SU-DHL-6 (cell line): ENCODE data around the gene TFRC.

Experiments used
- H2AFZ ChIP-seq: fragments of 200-600 bp; sonication (generic); 2 replicates; pipeline ENCODE4 v1.6.1; 2014; ENCODE audit warnings: low read depth, mild to moderate bottlenecking, moderate library complexity, mixed read lengths, antibody characterized with exemption, low read length; ENCODE audit not compliant: severe bottlenecking
- H3F3A ChIP-seq: fragments of 200-600 bp; shearing (Covaris generic); 2 replicates; pipeline ENCODE4 v1.6.0; 2016; ENCODE audit warnings: antibody characterized with exemption, mild to moderate bottlenecking; ENCODE audit not compliant: insufficient read depth
- H3K27ac ChIP-seq: fragments of 200-600 bp; sonication (generic); 2 replicates; pipeline ENCODE4 v1.5.1; 2016; ENCODE audit warnings: low read depth, mild to moderate bottlenecking, low read length, moderate library complexity, mixed read lengths
- H3K27me3 ChIP-seq: fragments of 200-600 bp; sonication (generic), shearing (Covaris generic); 2 replicates; pipeline ENCODE4 v1.6.0; 2014; ENCODE audit warnings: mild to moderate bottlenecking, low read length
- H3K36me3 ChIP-seq: fragments of 200-600 bp; sonication (generic); 2 replicates; pipeline ENCODE4 v1.6.1; 2014; ENCODE audit warnings: mild to moderate bottlenecking, low read length, mixed read lengths
- H3K4me2 ChIP-seq: fragments of 300-600, 200-600 bp; shearing (Covaris generic), sonication (generic); 2 replicates; pipeline ENCODE4 v1.6.0; 2014; ENCODE audit warnings: low read length, low read depth, mild to moderate bottlenecking; ENCODE audit not compliant: poor library complexity, severe bottlenecking
- H3K4me3 ChIP-seq: fragments of 200-600 bp; sonication (generic); 2 replicates; pipeline ENCODE4 v1.5.1; 2014; ENCODE audit warnings: antibody characterized with exemption, low read length, mild to moderate bottlenecking, mixed read lengths; ENCODE audit not compliant: insufficient read depth, poor library complexity, severe bottlenecking
- H3K79me2 ChIP-seq: fragments of 200-600 bp; sonication (generic); 2 replicates; pipeline ENCODE4 v1.6.1; 2014; ENCODE audit warnings: mild to moderate bottlenecking, low read length, moderate library complexity; ENCODE audit not compliant: insufficient read depth
- H3K9ac ChIP-seq: fragments of 200-600 bp; sonication (generic); 2 replicates; pipeline ENCODE4 v1.7.0; 2014; ENCODE audit warnings: mild to moderate bottlenecking, low read length
- H3K9me2 ChIP-seq: fragments of 200-600 bp; sonication (generic); replicated peaks from 2 replicates; pipeline ENCODE4 v1.6.1; 2014; ENCODE audit warnings: low read length; ENCODE audit not compliant: insufficient read depth
- H3K9me3 ChIP-seq: fragments of 200-600 bp; sonication (generic); 2 replicates; pipeline ENCODE4 v1.6.1; 2014; ENCODE audit warnings: low read length, mixed read lengths; ENCODE audit not compliant: insufficient read depth
- H4K20me1 ChIP-seq: fragments of 200-600 bp; sonication (generic); 2 replicates; pipeline ENCODE4 v1.6.1; 2014; ENCODE audit warnings: low read depth, mild to moderate bottlenecking, antibody characterized with exemption, low read length, moderate library complexity, mixed read lengths
- CTCF ChIP-seq: fragments of 200-600 bp; sonication (generic); IDR thresholded peaks from one replicate; pipeline ENCODE4 v1.5.1; 2017; ENCODE audit warnings: antibody characterized with exemption, mild to moderate bottlenecking, low read length, moderate library complexity; ENCODE audit not compliant: insufficient read depth, poor library complexity, severe bottlenecking
- EZH2phosphoT487 ChIP-seq: fragments of 200-600 bp; sonication (generic), shearing (Covaris generic); conservative IDR thresholded peaks from 2 replicates; pipeline ENCODE4 v1.6.1; 2018; ENCODE audit warnings: mild to moderate bottlenecking, antibody characterized with exemption, low read length, moderate library complexity, mixed read lengths

Gene TFRC

DNA sequence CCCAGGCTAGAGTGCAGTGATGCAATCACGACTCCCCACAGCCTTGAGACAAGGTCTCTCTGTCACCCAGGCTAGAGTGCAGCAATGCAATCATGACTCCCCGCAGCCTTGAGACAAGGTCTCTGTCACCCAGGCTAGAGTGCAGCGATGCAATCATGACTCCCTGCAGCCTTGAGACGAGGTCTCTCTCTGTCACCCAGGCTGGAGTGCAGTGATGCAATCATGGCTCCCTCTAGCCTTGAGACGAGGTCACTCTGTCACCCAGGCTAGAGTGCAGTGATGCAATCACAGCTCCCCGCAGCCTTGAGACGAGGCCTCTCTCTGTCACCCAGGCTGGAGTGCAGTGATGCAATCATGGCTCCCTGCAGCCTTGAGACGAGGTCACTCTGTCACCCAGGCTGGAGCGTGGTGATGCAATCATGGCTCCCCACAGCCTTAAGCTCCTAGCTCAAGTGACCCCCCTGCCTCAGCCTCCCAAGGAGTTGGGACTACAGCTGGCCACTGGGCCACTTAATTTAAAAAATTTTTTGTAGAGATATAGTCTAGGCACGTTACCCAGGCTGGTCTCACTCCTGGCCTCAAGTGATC, 26.1 kb downstream of the TFRC start:
- Histone ChIP-seq H3K36me3 (peaks cover 46% of the 10 kb centered on the region), H3K9me3 (no peaks in the 10 kb centered on the region), H3K4me2 (no peak overlapping the region), H2AFZ (no peak overlapping the region), H3K9me2 (no peaks in the 10 kb centered on the region), H3K4me3 (no peak overlapping the region), H3F3A (peaks cover 8% of the 10 kb centered on the region; the same call in 1 of the 2 replicates), H3K27ac (no peak overlapping the region), H3K9ac (no peak overlapping the region), H3K79me2 (no peaks in the 10 kb centered on the region), H3K27me3 (no peaks in the 10 kb centered on the region), H4K20me1 (no peaks in the 10 kb centered on the region)
- TF ChIP-seq EZH2phosphoT487 (no peak), CTCF (no peak)

DNA sequence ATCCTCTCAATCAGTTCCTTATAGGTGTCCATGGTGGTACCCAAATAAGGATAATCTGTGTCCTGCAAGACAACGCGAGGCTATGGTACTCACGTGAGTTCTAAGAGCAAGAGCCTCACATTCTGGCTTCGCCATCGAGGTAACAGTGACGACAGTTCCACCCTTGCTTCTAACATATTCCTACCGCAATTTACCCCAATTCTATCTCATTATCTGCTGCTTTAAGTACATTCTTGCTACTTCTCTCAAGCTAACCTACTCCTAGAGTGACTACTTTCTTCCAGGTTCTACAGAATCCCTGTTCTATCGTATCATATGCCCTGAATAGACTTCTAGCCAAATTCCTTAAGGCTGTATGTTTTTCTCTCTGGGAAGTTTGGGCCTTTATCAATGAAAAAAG, 26.6 kb downstream of the TFRC start:
- Histone ChIP-seq H4K20me1 (no peaks in the 10 kb centered on the region), H3K9me2 (no peaks in the 10 kb centered on the region), H3F3A (peaks cover 11% of the 10 kb centered on the region; the same call in 1 of the 2 replicates), H3K27me3 (no peaks in the 10 kb centered on the region), H3K9ac (no peak overlapping the region), H2AFZ (no peak overlapping the region), H3K79me2 (no peaks in the 10 kb centered on the region), H3K4me2 (no peak overlapping the region), H3K4me3 (no peak overlapping the region), H3K9me3 (no peaks in the 10 kb centered on the region), H3K27ac (no peak overlapping the region), H3K36me3 (peaks cover 50% of the 10 kb centered on the region)
- TF ChIP-seq EZH2phosphoT487 (no peak), CTCF (no peak)

DNA sequence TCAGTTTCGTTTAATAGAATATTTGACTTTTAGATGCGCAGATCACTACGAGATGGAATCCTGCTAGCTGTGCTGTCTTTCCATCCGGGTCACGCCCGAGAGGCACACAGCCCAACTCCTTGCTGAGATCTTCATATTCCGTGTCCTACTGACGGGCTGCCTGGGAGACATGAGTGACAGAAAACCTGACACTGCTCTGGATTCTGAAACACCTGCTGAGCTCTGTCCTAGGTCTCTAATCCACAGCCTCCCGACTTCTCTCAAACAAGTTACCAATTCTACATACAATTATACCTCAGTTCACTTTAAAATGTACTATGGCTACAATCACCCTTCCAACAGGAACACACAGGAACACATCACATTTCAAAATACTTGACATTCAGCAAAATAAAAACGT, 27.2 kb downstream of the TFRC start:
- no peaks in the 10 kb centered on the region for H4K20me1 ChIP-seq
- no peak overlapping the region for H3K4me2 ChIP-seq
- no peaks in the 10 kb centered on the region for H3K27me3 ChIP-seq
- H3K9ac ChIP-seq = no peak overlapping the region
- no peak overlapping the region for H3K27ac ChIP-seq
- H3K9me2 ChIP-seq = no peaks in the 10 kb centered on the region
- peaks cover 17% of the 10 kb centered on the region; the same call in 1 of the 2 replicates for H3F3A ChIP-seq
- no peak overlapping the region for H2AFZ ChIP-seq
- H3K4me3 ChIP-seq = no peak overlapping the region
- H3K9me3 ChIP-seq = no peaks in the 10 kb centered on the region
- H3K36me3 ChIP-seq = peaks cover 50% of the 10 kb centered on the region
- H3K79me2 ChIP-seq = no peaks in the 10 kb centered on the region
- no peak for TF ChIP-seq EZH2phosphoT487
- no peak for TF ChIP-seq CTCF
